Natural killer cell treated with Interleukin-12 subunit alpha and Interleukin-12 subunit beta and Interleukin-15 and Interleukin-18, amount 100 ng/mL, for 72 hours (primary cell): ENCODE measurements around the gene AKAP7. TPM values are rescaled to one million over a fixed set of nuclear protein-coding genes. Genes with fewer than 3 reads are reported as not detected.
A peak's percentile ranks its signal among the peaks of the same experiment; 100 is the strongest.
"Not testable (repeated sequence)": the region's sequence is repeated elsewhere in the genome, so short reads cannot be mapped to it uniquely, and the experiment has no call there.

ENCODE experiments used
- ATAC-seq, 2 donors: fragments of 150-1000 bp; cut with Tn5 transposase in 1 of 2; sonication (Bioruptor Pico), chemical (Tn5 transposase) in 1 of 2; 2 replicates each; pipeline ENCODE4 v1.10.0; 2021
- DNase-seq: peaks from one replicate; pipeline ENCODE4 v3.0.0; 2022; ENCODE audit warnings: low spot score
- H3K27ac Mint-ChIP-seq, 2 donors: 1 replicate in 1 of 2; 2 replicates in 1 of 2; pipeline ENCODE4 v1.8.0; 2022; ENCODE audit warnings: mixed read lengths in 2 of 2, mild to moderate bottlenecking in 1 of 2, moderate library complexity in 1 of 2
- H3K27me3 Mint-ChIP-seq, 2 donors: 1 replicate in 1 of 2; 2 replicates in 1 of 2; pipeline ENCODE4 v1.8.0; 2022; ENCODE audit warnings: mixed read lengths in 2 of 2
- H3K36me3 Mint-ChIP-seq: one replicate; pipeline ENCODE4 v1.8.0; 2022; ENCODE audit warnings: mixed read lengths
- H3K4me1 Mint-ChIP-seq, 2 donors: 1 replicate in 1 of 2; 2 replicates in 1 of 2; pipeline ENCODE4 v1.8.0; 2022; ENCODE audit warnings: low read depth in 2 of 2, mixed read lengths in 2 of 2, mild to moderate bottlenecking in 1 of 2
- H3K4me3 Mint-ChIP-seq: one replicate; pipeline ENCODE4 v1.8.0; 2022; ENCODE audit warnings: mixed read lengths
- H3K9me3 Mint-ChIP-seq: 2 replicates; pipeline ENCODE4 v1.8.0; 2022; ENCODE audit warnings: mixed read lengths
- total RNA-seq, 2 donors: library from RNA; stranded (reverse); gene quantifications; one replicate each; pipeline ENCODE4 v1.2.3, GENCODE V29; 2022

AKAP7 gene
- total RNA-seq, 2 donors from 2014 or later, result 4.2 to 7.7 TPM

- H3K9me3 Mint-ChIP-seq, H3K4me1 Mint-ChIP-seq, H3K4me3 Mint-ChIP-seq, H3K27ac Mint-ChIP-seq, DNase-seq, ATAC-seq, H3K36me3 Mint-ChIP-seq: not testable (repeated sequence)
- H3K27me3 Mint-ChIP-seq, result peaks cover 12 to 14% of the 10 kb centered on the region in 2 donors
Measured at GRCh38 chr6:131325669-131326068, 190.4 kb downstream of the AKAP7 start.

- H3K4me3 Mint-ChIP-seq, H3K9me3 Mint-ChIP-seq, DNase-seq, ATAC-seq, H3K36me3 Mint-ChIP-seq, H3K27ac Mint-ChIP-seq, H3K4me1 Mint-ChIP-seq: not testable (repeated sequence)
- H3K27me3 Mint-ChIP-seq, result peaks cover 8 to 12% of the 10 kb centered on the region in 2 donors
Measured at GRCh38 chr6:131328727-131329126, 193.5 kb downstream of the AKAP7 start.

- Mint-ChIP-seq H3K4me3 (no peak overlapping the region), H3K9me3 (no peaks in the 10 kb centered on the region), H3K27me3 (no peaks in the 10 kb centered on the region), H3K27ac (no peak overlapping the region), H3K36me3 (no peaks in the 10 kb centered on the region), H3K4me1 (no peaks in the 10 kb centered on the region)
- DNase-seq, result no peak
- ATAC-seq, result no peak
Measured at GRCh38 chr6:131331151-131331550, 195.9 kb downstream of the AKAP7 start.

GRCh38 chr6:131331873-131332781, 196.9 kb downstream of the AKAP7 start:
- DNase-seq, result no peak
- H3K9me3 Mint-ChIP-seq, result no peaks in the 10 kb centered on the region
- no peak overlapping the region for H3K4me3 Mint-ChIP-seq
- peak in 1 of 2 donors; percentile 17 for ATAC-seq
- H3K4me1 Mint-ChIP-seq, result no peaks in the 10 kb centered on the region
- H3K27me3 Mint-ChIP-seq, result no peaks in the 10 kb centered on the region
- no peak overlapping the region for H3K27ac Mint-ChIP-seq
- H3K36me3 Mint-ChIP-seq, result no peaks in the 10 kb centered on the region

Other genes with a start within 250 kb of the AKAP7 start
- 10 to 100 TPM; 30.5 to 31.0 TPM for gene EPB41L2, start 72.2 kb upstream of the AKAP7 start, total RNA-seq